GDM1 (cell line): Measurements from ENCODE around the gene SRL.
A peak's percentile ranks its signal among the peaks of the same experiment; 100 is the strongest.

Experiments used
- DNase-seq: peaks from one replicate; lab custom pipeline; 2025; lab: John Stamatoyannopoulos, UW

Gene SRL

GRCh38 chr16:4241928-4242283, at the start of gene SRL:
SRL (minus strand) TSS chr16:4242080; CDS start chr16:4242067, 13 bp downstream.
- DNase-seq = no peak

GRCh38 chr16:4290236-4290830, 48.5 kb upstream of the SRL start:
- DNase-seq = no peak

- peak; percentile 35 for DNase-seq
These were observed 46.5 kb upstream of the SRL start for GRCh38 chr16:4288148-4288921.

GRCh38 chr16:4285167-4285566, 43.3 kb upstream of the SRL start:
- no peak for DNase-seq

GRCh38 chr16:4283939-4284338, 42.1 kb upstream of the SRL start:
- no peak for DNase-seq

GRCh38 chr16:4283441-4283840, 41.6 kb upstream of the SRL start:
- DNase-seq = no peak

- no peak for DNase-seq
These were observed 38.7 kb upstream of the SRL start for GRCh38 chr16:4280625-4281024.

- no peak for DNase-seq
These were observed 36.2 kb upstream of the SRL start for GRCh38 chr16:4277987-4278513.

GRCh38 chr16:4275861-4276260, 34.0 kb upstream of the SRL start:
- no peak for DNase-seq

GRCh38 chr16:4273858-4274311, 32.0 kb upstream of the SRL start:
- DNase-seq = peak; percentile 37

GRCh38 chr16:4272114-4272956, 30.5 kb upstream of the SRL start:
- peak; percentile 61 for DNase-seq

GRCh38 chr16:4271176-4272113, 29.6 kb upstream of the SRL start:
- peak; percentile 83 for DNase-seq

GRCh38 chr16:4270595-4270994, 28.7 kb upstream of the SRL start:
- no peak for DNase-seq

GRCh38 chr16:4270091-4270490, 28.2 kb upstream of the SRL start:
- no peak for DNase-seq

- DNase-seq = no peak
These were observed 24.5 kb upstream of the SRL start for GRCh38 chr16:4266372-4266771.

- DNase-seq = no peak
These were observed 23.8 kb upstream of the SRL start for GRCh38 chr16:4265676-4266075.

GRCh38 chr16:4264546-4264945, 22.7 kb upstream of the SRL start:
- DNase-seq = no peak

- no peak for DNase-seq
These were observed 21.9 kb upstream of the SRL start for GRCh38 chr16:4263504-4264436.

GRCh38 chr16:4262303-4262835, 20.5 kb upstream of the SRL start:
- no peak for DNase-seq

- DNase-seq = peak; percentile 19
These were observed 19.8 kb upstream of the SRL start for GRCh38 chr16:4261557-4262172.
